Measurements from ENCODE around the gene BRD7. TPM values are rescaled to one million over a fixed set of nuclear protein-coding genes. Genes with fewer than 3 reads are reported as not detected.

BRD7 gene
- polyA plus RNA-seq, 3 donors, result 11.4 to 33.0 (median 21.2) TPM

DNA sequence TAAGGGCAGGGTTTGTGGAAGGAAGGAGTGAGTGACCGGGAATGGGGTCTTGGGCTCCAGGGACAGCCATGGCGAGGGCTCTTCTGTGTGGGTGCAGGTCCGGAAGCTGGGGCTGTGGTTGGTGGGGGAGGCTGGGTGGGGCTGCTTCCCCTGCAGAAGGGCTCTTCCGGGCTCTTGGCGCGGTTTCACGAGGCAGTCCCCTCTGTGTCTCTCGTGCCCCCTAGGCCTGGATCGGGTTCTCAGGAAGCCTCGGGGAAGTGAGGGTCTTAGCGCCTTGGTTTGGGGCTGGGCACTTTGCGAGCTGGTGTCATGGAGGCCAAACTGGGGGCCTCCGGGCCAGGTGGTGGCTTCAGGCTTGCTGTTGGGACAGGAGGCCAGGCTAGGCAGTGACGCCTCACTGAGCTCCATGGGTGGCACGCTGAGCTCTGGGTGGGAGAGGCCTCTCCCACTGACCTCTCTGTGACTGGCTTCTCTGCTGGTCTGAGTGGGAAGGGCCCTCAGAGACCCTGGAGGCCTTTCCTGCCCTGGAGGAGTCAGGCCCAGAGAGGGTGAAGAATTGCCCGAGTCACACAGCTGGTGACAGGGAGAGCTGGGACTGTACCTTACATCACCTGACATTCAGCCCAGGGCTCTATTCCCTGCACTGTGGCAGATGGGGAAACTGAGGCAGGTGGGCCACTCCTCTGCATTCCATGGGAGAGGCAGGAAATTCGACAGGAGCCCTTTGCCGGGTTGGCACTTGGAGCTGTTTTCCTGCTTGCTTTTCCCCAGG lies 94.3 kb downstream of the BRD7 start:
- 2% methylated on average over 16 of the region's 18 CpGs for WGBS (ENCODE audit: insufficient coverage)
- intact Hi-C loops (cut with micrococcal nuclease), result loop anchor here (5.0 to 10.0 kb wide), 3 partner anchors 180 to 468 kb away; partner anchors contain the start of genes CYLD (in 1 of the 2) and NOD2 (in 1 of the 2)
- H3K27me3 ChIP-seq (ENCODE audit: control insufficient read depth in 2 of 2, insufficient read depth in 2 of 2, low read length in 2 of 2), result no peaks in the 10 kb centered on the region
- H3K27ac Mint-ChIP-seq, result peak overlapping the region; percentile 98 to 100 (median 100)
- peak overlapping the region; percentile 93 to 97 for H3K27ac ChIP-seq (ENCODE audit: low read depth in 1 of 2, low read length in 2 of 2)
- TF ChIP-seq CTCF (IDR thresholded peaks at IDR 0.05), result no peak
- H3K4me1 Mint-ChIP-seq, result peaks cover 91% of the 10 kb centered on the region
- H3K36me3 Mint-ChIP-seq, result peaks cover 12 to 37% of the 10 kb centered on the region in 2 donors
- H3K36me3 ChIP-seq (replicated peaks in 1 of 2; ENCODE audit: control insufficient read depth in 1 of 2, insufficient read depth in 2 of 2, low read length in 2 of 2), result no peaks in the 10 kb centered on the region
- peaks cover 0 to 4% (median 0%) of the 10 kb centered on the region in 7 donors for H3K9me3 Mint-ChIP-seq
- peak in 2 of 3 donors; percentile 33 to 37 for DNase-seq
- no peaks in the 10 kb centered on the region for H3K27me3 Mint-ChIP-seq (ENCODE audit: low read depth in 3 of 3)
- peaks cover 95% of the 10 kb centered on the region in 2 donors for H3K4me1 ChIP-seq (ENCODE audit: control insufficient read depth in 1 of 2, insufficient read depth in 2 of 2, low read length in 2 of 2)
- peak overlapping the region; percentile 67 to 86 (median 68) for H3K4me3 ChIP-seq (replicated peaks in 1 of 3; ENCODE audit: low read depth in 2 of 3, low read length in 3 of 3)
- H3K79me2 ChIP-seq (ENCODE audit: insufficient read depth, low read length), result peaks cover 99% of the 10 kb centered on the region
- no peak overlapping the region for H2AFZ ChIP-seq (ENCODE audit: insufficient read depth, low read depth, low read length, poor library complexity, severe bottlenecking)
- peak overlapping the region; percentile 86 for H3K9ac ChIP-seq (ENCODE audit: insufficient read depth, low read length, poor library complexity, severe bottlenecking)
- H4K20me1 ChIP-seq (ENCODE audit: insufficient read depth, low read length), result peaks cover 6% of the 10 kb centered on the region
- H3K4me2 ChIP-seq (replicated peaks; ENCODE audit: extremely low read depth, low read length, poor library complexity, severe bottlenecking), result peak overlapping the region; percentile 97
- no peaks in the 10 kb centered on the region for H3K9me3 ChIP-seq (replicated peaks in 1 of 2; ENCODE audit: control insufficient read depth in 1 of 2, insufficient read depth in 1 of 2, low read length in 2 of 2)
- H3K4me3 Mint-ChIP-seq, result peak overlapping the region; percentile 99 to 100

- intact Hi-C loops (cut with micrococcal nuclease), result loop anchor here (10.0 kb wide), 2 partner anchors 179 to 421 kb away; partner anchors contain the start of gene NOD2 (in 1 of the 2)
- no peak for TF ChIP-seq CTCF (IDR thresholded peaks at IDR 0.05)
- Mint-ChIP-seq H3K27me3 (ENCODE audit: low read depth in 3 of 3) (no peaks in the 10 kb centered on the region), H3K4me1 (peaks cover 91% of the 10 kb centered on the region), H3K9me3 (peaks cover 0 to 4% (median 2%) of the 10 kb centered on the region in 7 donors), H3K27ac (peak overlapping the region; percentile 98 to 100 (median 100)), H3K36me3 (peaks cover 16 to 40% of the 10 kb centered on the region in 2 donors), H3K4me3 (peak overlapping the region; percentile 99 to 100)
- Histone ChIP-seq H3K36me3 (replicated peaks in 1 of 2; ENCODE audit: control insufficient read depth in 1 of 2, insufficient read depth in 2 of 2, low read length in 2 of 2) (no peaks in the 10 kb centered on the region), H3K27ac (ENCODE audit: low read depth in 1 of 2, low read length in 2 of 2) (peak overlapping the region; percentile 93 to 97), H4K20me1 (ENCODE audit: insufficient read depth, low read length) (peaks cover 3% of the 10 kb centered on the region), H3K79me2 (ENCODE audit: insufficient read depth, low read length) (peaks cover 100% of the 10 kb centered on the region), H3K9me3 (replicated peaks in 1 of 2; ENCODE audit: control insufficient read depth in 1 of 2, insufficient read depth in 1 of 2, low read length in 2 of 2) (no peaks in the 10 kb centered on the region), H3K4me2 (replicated peaks; ENCODE audit: extremely low read depth, low read length, poor library complexity, severe bottlenecking) (peak overlapping the region; percentile 97), H3K4me1 (ENCODE audit: control insufficient read depth in 1 of 2, insufficient read depth in 2 of 2, low read length in 2 of 2) (peaks cover 95 to 96% of the 10 kb centered on the region in 2 donors), H3K27me3 (ENCODE audit: control insufficient read depth in 2 of 2, insufficient read depth in 2 of 2, low read length in 2 of 2) (no peaks in the 10 kb centered on the region), H2AFZ (ENCODE audit: insufficient read depth, low read depth, low read length, poor library complexity, severe bottlenecking) (no peak overlapping the region), H3K9ac (ENCODE audit: insufficient read depth, low read length, poor library complexity, severe bottlenecking) (peak overlapping the region; percentile 86), H3K4me3 (replicated peaks in 1 of 3; ENCODE audit: low read depth in 2 of 3, low read length in 3 of 3) (peak overlapping the region; percentile 67 to 86 (median 68))
- DNase-seq, result peak; percentile 78 to 80 (median 79)
- WGBS (ENCODE audit: insufficient coverage), result 0% methylated on average over 12 of the region's 13 CpGs
Measured at GRCh38 chr16:50273888-50274325, 94.9 kb downstream of the BRD7 start.
